ENCODE measurements around the gene TBP.

Gene TBP

GRCh38 chr6:170537329-170537728, 16.8 kb upstream of the TBP start:
- H3K9me3 ChIP-seq (ENCODE audit: low read length): no peaks in the 10 kb centered on the region
- H3K4me1 ChIP-seq (ENCODE audit: insufficient read depth, low read length): no peaks in the 10 kb centered on the region
- H3K27me3 ChIP-seq (ENCODE audit: control insufficient read depth in 1 of 2, insufficient read depth in 2 of 2, low read length in 2 of 2): no peaks in the 10 kb centered on the region
- no peak overlapping the region for H3K4me3 ChIP-seq (ENCODE audit: low read depth in 1 of 2, low read length in 2 of 2)
- H3K36me3 ChIP-seq (ENCODE audit: insufficient read depth, low read length): peaks cover 80% of the 10 kb centered on the region
- no peak overlapping the region for H3K9ac ChIP-seq (ENCODE audit: low read length)
- no peak overlapping the region for H3K27ac ChIP-seq (ENCODE audit: low read depth, low read length)

GRCh38 chr6:170542031-170542719, 12.0 kb upstream of the TBP start:
- H3K4me3 ChIP-seq (ENCODE audit: low read depth in 1 of 2, low read length in 2 of 2): no peak overlapping the region
- H3K27me3 ChIP-seq (ENCODE audit: control insufficient read depth in 1 of 2, insufficient read depth in 2 of 2, low read length in 2 of 2): no peaks in the 10 kb centered on the region
- no peak overlapping the region for H3K9ac ChIP-seq (ENCODE audit: low read length)
- no peak overlapping the region for H3K27ac ChIP-seq (ENCODE audit: low read depth, low read length)
- peaks cover 82% of the 10 kb centered on the region for H3K36me3 ChIP-seq (ENCODE audit: insufficient read depth, low read length)
- no peaks in the 10 kb centered on the region for H3K4me1 ChIP-seq (ENCODE audit: insufficient read depth, low read length)
- no peaks in the 10 kb centered on the region for H3K9me3 ChIP-seq (ENCODE audit: low read length)

GRCh38 chr6:170545405-170545804, 8.8 kb upstream of the TBP start:
- Histone ChIP-seq H3K27me3 (ENCODE audit: control insufficient read depth in 1 of 2, insufficient read depth in 2 of 2, low read length in 2 of 2) (no peaks in the 10 kb centered on the region), H3K4me3 (ENCODE audit: low read depth in 1 of 2, low read length in 2 of 2) (no peak overlapping the region), H3K9me3 (ENCODE audit: low read length) (no peaks in the 10 kb centered on the region), H3K4me1 (ENCODE audit: insufficient read depth, low read length) (peaks cover 9% of the 10 kb centered on the region), H3K36me3 (ENCODE audit: insufficient read depth, low read length) (peaks cover 77% of the 10 kb centered on the region), H3K27ac (ENCODE audit: low read depth, low read length) (no peak overlapping the region), H3K9ac (ENCODE audit: low read length) (no peak overlapping the region)

- Histone ChIP-seq H3K4me1 (ENCODE audit: insufficient read depth, low read length) (peaks cover 37% of the 10 kb centered on the region), H3K9me3 (ENCODE audit: low read length) (no peaks in the 10 kb centered on the region), H3K27me3 (ENCODE audit: control insufficient read depth in 1 of 2, insufficient read depth in 2 of 2, low read length in 2 of 2) (no peaks in the 10 kb centered on the region), H3K9ac (ENCODE audit: low read length) (peak within 1 kb of the TSS; percentile 97), H3K27ac (ENCODE audit: low read depth, low read length) (peak within 1 kb of the TSS; percentile 89), H3K36me3 (ENCODE audit: insufficient read depth, low read length) (peaks cover 14% of the 10 kb centered on the region), H3K4me3 (ENCODE audit: low read depth in 1 of 2, low read length in 2 of 2) (peak within 1 kb of the TSS; percentile 83 to 94)
Measured at GRCh38 chr6:170552765-170553533, 1.2 kb upstream of the TBP start, which contains the start of gene PSMB1. Gene PSMB1, minus strand, starts transcription at chr6:170553307. Its CDS starts 65 bp downstream, at chr6:170553242.

- Histone ChIP-seq H3K36me3 (ENCODE audit: insufficient read depth, low read length) (peaks cover 12% of the 10 kb centered on the region), H3K27ac (ENCODE audit: low read depth, low read length) (peak overlapping the region; percentile 89), H3K9me3 (ENCODE audit: low read length) (no peaks in the 10 kb centered on the region), H3K27me3 (ENCODE audit: control insufficient read depth in 1 of 2, insufficient read depth in 2 of 2, low read length in 2 of 2) (no peaks in the 10 kb centered on the region), H3K4me1 (ENCODE audit: insufficient read depth, low read length) (peaks cover 37% of the 10 kb centered on the region), H3K9ac (ENCODE audit: low read length) (peak overlapping the region; percentile 97), H3K4me3 (ENCODE audit: low read depth in 1 of 2, low read length in 2 of 2) (peak overlapping the region; percentile 83 to 94)
Measured at GRCh38 chr6:170553534-170554012, 596 bp upstream of the TBP start.

GRCh38 chr6:170554796-170555137, 598 bp downstream of the TBP start:
- Histone ChIP-seq H3K27me3 (ENCODE audit: control insufficient read depth in 1 of 2, insufficient read depth in 2 of 2, low read length in 2 of 2) (no peaks in the 10 kb centered on the region), H3K4me1 (ENCODE audit: insufficient read depth, low read length) (peaks cover 35% of the 10 kb centered on the region), H3K4me3 (ENCODE audit: low read depth in 1 of 2, low read length in 2 of 2) (peak overlapping the region; percentile 81 to 94), H3K9me3 (ENCODE audit: low read length) (no peaks in the 10 kb centered on the region), H3K36me3 (ENCODE audit: insufficient read depth, low read length) (peaks cover 9% of the 10 kb centered on the region), H3K27ac (ENCODE audit: low read depth, low read length) (peak overlapping the region; percentile 76), H3K9ac (ENCODE audit: low read length) (peak overlapping the region; percentile 97)

GRCh38 chr6:170555305-170555704, 1.1 kb downstream of the TBP start:
- H3K4me1 ChIP-seq (ENCODE audit: insufficient read depth, low read length): peaks cover 29% of the 10 kb centered on the region
- H3K9me3 ChIP-seq (ENCODE audit: low read length): no peaks in the 10 kb centered on the region
- H3K27me3 ChIP-seq (ENCODE audit: control insufficient read depth in 1 of 2, insufficient read depth in 2 of 2, low read length in 2 of 2): no peaks in the 10 kb centered on the region
- peaks cover 6% of the 10 kb centered on the region for H3K36me3 ChIP-seq (ENCODE audit: insufficient read depth, low read length)
- peak overlapping the region; percentile 81 to 94 for H3K4me3 ChIP-seq (ENCODE audit: low read depth in 1 of 2, low read length in 2 of 2)
- no peak overlapping the region for H3K27ac ChIP-seq (ENCODE audit: low read depth, low read length)
- peak overlapping the region; percentile 97 for H3K9ac ChIP-seq (ENCODE audit: low read length)

- Histone ChIP-seq H3K9ac (ENCODE audit: low read length) (no peak overlapping the region), H3K27ac (ENCODE audit: low read depth, low read length) (no peak overlapping the region), H3K36me3 (ENCODE audit: insufficient read depth, low read length) (peaks cover 27% of the 10 kb centered on the region), H3K27me3 (ENCODE audit: control insufficient read depth in 1 of 2, insufficient read depth in 2 of 2, low read length in 2 of 2) (no peaks in the 10 kb centered on the region), H3K9me3 (ENCODE audit: low read length) (no peaks in the 10 kb centered on the region), H3K4me1 (ENCODE audit: insufficient read depth, low read length) (no peaks in the 10 kb centered on the region), H3K4me3 (ENCODE audit: low read depth in 1 of 2, low read length in 2 of 2) (no peak overlapping the region)
Measured at GRCh38 chr6:170561555-170561954, 7.4 kb downstream of the TBP start.

GRCh38 chr6:170564936-170565530, 10.9 kb downstream of the TBP start:
- no peak overlapping the region for H3K4me3 ChIP-seq (ENCODE audit: low read depth in 1 of 2, low read length in 2 of 2)
- peaks cover 48% of the 10 kb centered on the region for H3K36me3 ChIP-seq (ENCODE audit: insufficient read depth, low read length)
- no peaks in the 10 kb centered on the region for H3K4me1 ChIP-seq (ENCODE audit: insufficient read depth, low read length)
- no peak overlapping the region for H3K9ac ChIP-seq (ENCODE audit: low read length)
- H3K27ac ChIP-seq (ENCODE audit: low read depth, low read length): no peak overlapping the region
- H3K27me3 ChIP-seq (ENCODE audit: control insufficient read depth in 1 of 2, insufficient read depth in 2 of 2, low read length in 2 of 2): no peaks in the 10 kb centered on the region
- H3K9me3 ChIP-seq (ENCODE audit: low read length): no peaks in the 10 kb centered on the region

GRCh38 chr6:170572704-170573466, 18.7 kb downstream of the TBP start:
- Histone ChIP-seq H3K4me1 (ENCODE audit: insufficient read depth, low read length) (no peaks in the 10 kb centered on the region), H3K27me3 (ENCODE audit: control insufficient read depth in 1 of 2, insufficient read depth in 2 of 2, low read length in 2 of 2) (no peaks in the 10 kb centered on the region), H3K36me3 (ENCODE audit: insufficient read depth, low read length) (peaks cover 69% of the 10 kb centered on the region), H3K9me3 (ENCODE audit: low read length) (no peaks in the 10 kb centered on the region), H3K9ac (ENCODE audit: low read length) (no peak overlapping the region), H3K27ac (ENCODE audit: low read depth, low read length) (no peak overlapping the region), H3K4me3 (ENCODE audit: low read depth in 1 of 2, low read length in 2 of 2) (no peak overlapping the region)

GRCh38 chr6:170575250-170575649, 21.1 kb downstream of the TBP start:
- Histone ChIP-seq H3K27me3 (ENCODE audit: control insufficient read depth in 1 of 2, insufficient read depth in 2 of 2, low read length in 2 of 2) (no peaks in the 10 kb centered on the region), H3K9me3 (ENCODE audit: low read length) (no peaks in the 10 kb centered on the region), H3K4me1 (ENCODE audit: insufficient read depth, low read length) (no peaks in the 10 kb centered on the region), H3K9ac (ENCODE audit: low read length) (no peak overlapping the region), H3K36me3 (ENCODE audit: insufficient read depth, low read length) (peaks cover 67% of the 10 kb centered on the region), H3K27ac (ENCODE audit: low read depth, low read length) (no peak overlapping the region), H3K4me3 (ENCODE audit: low read depth in 1 of 2, low read length in 2 of 2) (no peak overlapping the region)

Measured in muscle layer of colon (tissue), 2 donors.